Nephron progenitor cell (in vitro differentiated cells): Measurements from ENCODE around the gene STOX1.

Experiments used
- DNase-seq: peaks from one replicate; pipeline ENCODE4 v3.0.0; 2021
- H3K27ac Mint-ChIP-seq: 2 replicates; pipeline ENCODE4 v1.8.0; 2021; ENCODE audit warnings: mild to moderate bottlenecking, moderate library complexity, mixed read lengths
- H3K27me3 Mint-ChIP-seq: 2 replicates; pipeline ENCODE4 v1.8.0; 2021; ENCODE audit warnings: mild to moderate bottlenecking, low read depth, mixed read lengths; ENCODE audit not compliant: poor library complexity
- H3K36me3 Mint-ChIP-seq: 2 replicates; pipeline ENCODE4 v1.8.0; 2021; ENCODE audit warnings: low read depth, mixed read lengths
- H3K4me1 Mint-ChIP-seq: 2 replicates; pipeline ENCODE4 v1.8.0; 2021; ENCODE audit warnings: mixed read lengths
- H3K4me3 Mint-ChIP-seq: 2 replicates; pipeline ENCODE4 v1.8.0; 2021; ENCODE audit warnings: mild to moderate bottlenecking, moderate library complexity, mixed read lengths
- H3K9me3 Mint-ChIP-seq: 2 replicates; pipeline ENCODE4 v1.8.0; 2021; ENCODE audit warnings: mild to moderate bottlenecking, moderate library complexity, mixed read lengths
- CTCF ChIP-seq: fragments of 200-600 bp; sonication (generic); IDR thresholded peaks from 2 replicates; pipeline ENCODE4 v1.5.0; 2021; ENCODE audit warnings: antibody characterized with exemption

The STOX1 gene

GRCh38 chr10:68826764-68827591 is at the start of gene STOX1:
TSS of gene STOX1 (plus strand) at chr10:68827531. CDS start at chr10:68827624, 93 bp downstream.
- Mint-ChIP-seq H3K4me1 (peaks cover 41% of the 10 kb centered on the region), H3K27me3 (peaks cover 2% of the 10 kb centered on the region), H3K4me3 (peak within 1 kb of the TSS; percentile 85), H3K36me3 (no peaks in the 10 kb centered on the region), H3K27ac (no peak within 1 kb of the TSS), H3K9me3 (no peaks in the 10 kb centered on the region)
- no peak for TF ChIP-seq CTCF
- peak; percentile 83 for DNase-seq

GRCh38 chr10:68781613-68782574 is 45.4 kb upstream of the STOX1 start:
- TF ChIP-seq CTCF = no peak
- H3K4me3 Mint-ChIP-seq = no peak overlapping the region
- H3K36me3 Mint-ChIP-seq = peaks cover 92% of the 10 kb centered on the region
- DNase-seq = no peak
- no peaks in the 10 kb centered on the region for H3K9me3 Mint-ChIP-seq
- H3K27ac Mint-ChIP-seq = peak overlapping the region; percentile 96
- no peaks in the 10 kb centered on the region for H3K4me1 Mint-ChIP-seq
- H3K27me3 Mint-ChIP-seq = no peaks in the 10 kb centered on the region

- Mint-ChIP-seq H3K4me1 (no peaks in the 10 kb centered on the region), H3K27ac (peak overlapping the region; percentile 42), H3K36me3 (peaks cover 90% of the 10 kb centered on the region), H3K4me3 (no peak overlapping the region), H3K27me3 (no peaks in the 10 kb centered on the region), H3K9me3 (no peaks in the 10 kb centered on the region)
- no peak for DNase-seq
- TF ChIP-seq CTCF = no peak
Observed at GRCh38 chr10:68784476-68784875, 42.9 kb upstream of the STOX1 start.

GRCh38 chr10:68787813-68788212 is 39.5 kb upstream of the STOX1 start:
- TF ChIP-seq CTCF = no peak
- H3K4me3 Mint-ChIP-seq = no peak overlapping the region
- H3K27ac Mint-ChIP-seq = no peak overlapping the region
- no peaks in the 10 kb centered on the region for H3K4me1 Mint-ChIP-seq
- DNase-seq = no peak
- no peaks in the 10 kb centered on the region for H3K27me3 Mint-ChIP-seq
- H3K36me3 Mint-ChIP-seq = peaks cover 79% of the 10 kb centered on the region
- no peaks in the 10 kb centered on the region for H3K9me3 Mint-ChIP-seq

GRCh38 chr10:68790476-68790875 is 36.9 kb upstream of the STOX1 start:
- Mint-ChIP-seq H3K4me1 (no peaks in the 10 kb centered on the region), H3K9me3 (no peaks in the 10 kb centered on the region), H3K27me3 (no peaks in the 10 kb centered on the region), H3K36me3 (peaks cover 73% of the 10 kb centered on the region), H3K27ac (no peak overlapping the region), H3K4me3 (no peak overlapping the region)
- no peak for TF ChIP-seq CTCF
- no peak for DNase-seq
